ENCODE measurements around the gene GUCA2A.

The GUCA2A gene

DNA sequence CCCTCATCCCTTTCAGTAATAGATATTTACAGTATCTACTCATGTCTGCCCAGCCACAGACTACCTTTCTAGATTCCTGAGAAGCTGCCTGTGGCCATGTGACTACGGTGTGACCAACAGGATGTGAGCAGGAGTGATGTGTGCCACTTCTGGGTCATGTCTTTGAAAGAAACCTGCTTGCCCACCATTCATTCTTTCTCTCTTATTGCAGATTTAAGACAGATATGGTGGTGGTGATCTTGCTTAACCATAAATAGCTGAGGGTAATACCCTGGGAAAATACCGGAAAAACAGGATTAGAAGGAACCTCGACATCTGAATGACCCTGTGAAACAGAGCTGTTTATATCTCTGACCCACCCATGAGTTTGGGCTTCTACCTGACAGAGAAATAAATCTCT, 41.6 kb upstream of the GUCA2A start:
- ATAC-seq (ENCODE audit: low read depth) (peak; percentile 62), DNase-seq (ENCODE audit: low spot score) (no peak)
- Histone ChIP-seq H3K4me1 (ENCODE audit: insufficient read depth, poor library complexity, severe bottlenecking) (peaks cover 13% of the 10 kb centered on the region), H3K4me3 (ENCODE audit: severe bottlenecking) (no peak overlapping the region), H3K36me3 (ENCODE audit: low read depth) (peaks cover 24% of the 10 kb centered on the region), H3K27ac (ENCODE audit: poor library complexity, severe bottlenecking) (no peak overlapping the region), H3K9me3 (ENCODE audit: severe bottlenecking) (no peaks in the 10 kb centered on the region), H3K27me3 (ENCODE audit: insufficient read depth, poor library complexity, severe bottlenecking) (no peaks in the 10 kb centered on the region)
- TF ChIP-seq, protein P1, sequence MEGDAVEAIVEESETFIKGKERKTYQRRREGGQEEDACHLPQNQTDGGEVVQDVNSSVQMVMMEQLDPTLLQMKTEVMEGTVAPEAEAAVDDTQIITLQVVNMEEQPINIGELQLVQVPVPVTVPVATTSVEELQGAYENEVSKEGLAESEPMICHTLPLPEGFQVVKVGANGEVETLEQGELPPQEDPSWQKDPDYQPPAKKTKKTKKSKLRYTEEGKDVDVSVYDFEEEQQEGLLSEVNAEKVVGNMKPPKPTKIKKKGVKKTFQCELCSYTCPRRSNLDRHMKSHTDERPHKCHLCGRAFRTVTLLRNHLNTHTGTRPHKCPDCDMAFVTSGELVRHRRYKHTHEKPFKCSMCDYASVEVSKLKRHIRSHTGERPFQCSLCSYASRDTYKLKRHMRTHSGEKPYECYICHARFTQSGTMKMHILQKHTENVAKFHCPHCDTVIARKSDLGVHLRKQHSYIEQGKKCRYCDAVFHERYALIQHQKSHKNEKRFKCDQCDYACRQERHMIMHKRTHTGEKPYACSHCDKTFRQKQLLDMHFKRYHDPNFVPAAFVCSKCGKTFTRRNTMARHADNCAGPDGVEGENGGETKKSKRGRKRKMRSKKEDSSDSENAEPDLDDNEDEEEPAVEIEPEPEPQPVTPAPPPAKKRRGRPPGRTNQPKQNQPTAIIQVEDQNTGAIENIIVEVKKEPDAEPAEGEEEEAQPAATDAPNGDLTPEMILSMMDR (IDR thresholded peaks at IDR 0.05; ENCODE audit: poor library complexity, severe bottlenecking): no peak

DNA sequence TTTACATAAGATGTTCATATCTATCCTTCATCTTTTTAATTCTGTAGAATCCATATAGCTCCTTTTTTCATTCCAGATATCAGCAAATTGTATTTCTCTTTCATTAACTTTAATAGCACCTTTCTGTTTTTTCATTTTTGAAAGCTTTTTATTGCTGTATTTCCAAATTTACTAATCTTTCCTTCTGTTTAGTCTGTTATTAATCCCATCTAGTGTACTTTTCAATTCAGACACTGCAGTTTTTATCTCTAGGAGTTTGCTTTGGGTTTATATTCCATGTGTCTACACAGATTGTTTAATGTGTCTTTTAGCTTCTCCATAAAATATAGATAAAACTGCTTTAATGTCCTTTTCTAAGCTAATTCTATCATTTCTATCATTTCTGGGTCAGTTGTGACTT, 37.4 kb upstream of the GUCA2A start:
- H3K4me1 ChIP-seq (ENCODE audit: insufficient read depth, poor library complexity, severe bottlenecking): peaks cover 11% of the 10 kb centered on the region
- no peaks in the 10 kb centered on the region for H3K9me3 ChIP-seq (ENCODE audit: severe bottlenecking)
- TF ChIP-seq, protein P1 (IDR thresholded peaks at IDR 0.05; ENCODE audit: poor library complexity, severe bottlenecking): no peak
- peaks cover 47% of the 10 kb centered on the region for H3K36me3 ChIP-seq (ENCODE audit: low read depth)
- H3K27ac ChIP-seq (ENCODE audit: poor library complexity, severe bottlenecking): no peak overlapping the region
- ATAC-seq (ENCODE audit: low read depth) (no peak), DNase-seq (ENCODE audit: low spot score) (no peak)
- H3K27me3 ChIP-seq (ENCODE audit: insufficient read depth, poor library complexity, severe bottlenecking): no peaks in the 10 kb centered on the region
- H3K4me3 ChIP-seq (ENCODE audit: severe bottlenecking): no peak overlapping the region

DNA sequence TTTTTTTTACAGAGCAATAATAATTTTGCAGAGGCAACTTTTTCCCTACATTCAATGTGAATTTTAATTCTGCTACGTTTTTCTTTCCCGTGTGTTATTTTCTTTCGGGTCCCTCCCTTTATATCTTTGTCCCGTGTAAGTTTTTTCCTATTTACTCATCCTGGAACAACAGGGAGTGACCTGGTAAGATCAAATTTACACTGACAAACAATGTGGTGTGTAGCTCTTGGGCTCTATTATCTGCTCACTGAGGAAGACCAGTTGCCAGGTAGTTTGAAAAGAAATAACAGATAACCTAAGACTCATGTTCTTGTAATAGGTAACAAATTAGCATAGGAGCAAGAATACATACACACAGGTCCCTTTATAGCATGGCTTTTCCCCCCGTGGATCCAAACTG, 33.7 kb upstream of the GUCA2A start:
- H3K27me3 ChIP-seq (ENCODE audit: insufficient read depth, poor library complexity, severe bottlenecking): no peaks in the 10 kb centered on the region
- H3K36me3 ChIP-seq (ENCODE audit: low read depth): peaks cover 64% of the 10 kb centered on the region
- no peak overlapping the region for H3K4me3 ChIP-seq (ENCODE audit: severe bottlenecking)
- DNase-seq (ENCODE audit: low spot score) (no peak), ATAC-seq (ENCODE audit: low read depth) (no peak)
- H3K9me3 ChIP-seq (ENCODE audit: severe bottlenecking): no peaks in the 10 kb centered on the region
- no peaks in the 10 kb centered on the region for H3K4me1 ChIP-seq (ENCODE audit: insufficient read depth, poor library complexity, severe bottlenecking)
- TF ChIP-seq, protein P1 (IDR thresholded peaks at IDR 0.05; ENCODE audit: poor library complexity, severe bottlenecking): no peak
- no peak overlapping the region for H3K27ac ChIP-seq (ENCODE audit: poor library complexity, severe bottlenecking)

DNA sequence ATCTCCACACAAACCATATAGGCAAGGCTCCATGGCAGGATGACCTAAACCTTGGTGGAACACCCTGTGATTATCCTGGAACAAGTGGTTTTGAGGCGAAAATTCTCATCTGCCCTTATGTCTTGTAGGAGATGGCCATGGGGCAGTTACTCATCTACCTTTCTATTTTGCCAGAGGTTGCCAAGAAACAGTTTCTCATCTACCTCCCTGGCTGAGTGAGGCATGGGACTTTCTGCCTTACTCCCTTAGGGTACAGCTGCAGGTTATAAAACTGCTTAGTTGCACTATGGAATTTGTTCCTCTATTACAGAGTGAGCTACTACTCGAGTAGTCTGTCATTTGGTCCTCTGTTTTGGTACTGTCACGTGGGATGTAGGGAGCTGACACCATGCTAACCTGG, 31.3 kb upstream of the GUCA2A start:
- Histone ChIP-seq H3K4me3 (ENCODE audit: severe bottlenecking) (no peak overlapping the region), H3K27ac (ENCODE audit: poor library complexity, severe bottlenecking) (no peak overlapping the region), H3K9me3 (ENCODE audit: severe bottlenecking) (no peaks in the 10 kb centered on the region), H3K36me3 (ENCODE audit: low read depth) (peaks cover 63% of the 10 kb centered on the region), H3K27me3 (ENCODE audit: insufficient read depth, poor library complexity, severe bottlenecking) (no peaks in the 10 kb centered on the region), H3K4me1 (ENCODE audit: insufficient read depth, poor library complexity, severe bottlenecking) (peaks cover 10% of the 10 kb centered on the region)
- DNase-seq (ENCODE audit: low spot score) (no peak), ATAC-seq (ENCODE audit: low read depth) (no peak)
- TF ChIP-seq, protein P1 (IDR thresholded peaks at IDR 0.05; ENCODE audit: poor library complexity, severe bottlenecking): no peak

DNA sequence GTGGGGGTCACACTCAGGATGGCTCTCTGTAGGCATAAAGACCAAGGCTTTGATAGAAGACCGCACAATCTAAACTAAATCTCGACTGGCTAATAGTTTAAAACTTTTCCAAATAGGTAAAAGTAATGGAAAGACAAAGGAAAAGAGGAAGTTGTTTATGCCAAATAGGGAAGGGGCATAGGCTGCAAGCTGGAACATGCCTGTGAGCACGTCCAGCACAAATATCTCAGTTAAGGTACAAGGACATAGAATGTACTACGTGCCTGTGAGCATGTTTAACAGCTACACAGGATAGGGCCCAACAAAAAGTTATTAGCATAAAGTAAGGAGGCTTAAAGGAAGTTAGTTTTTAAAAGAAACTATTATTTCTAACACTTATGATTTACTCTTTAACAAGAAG, 27.6 kb upstream of the GUCA2A start:
- Histone ChIP-seq H3K9me3 (ENCODE audit: severe bottlenecking) (no peaks in the 10 kb centered on the region), H3K27me3 (ENCODE audit: insufficient read depth, poor library complexity, severe bottlenecking) (no peaks in the 10 kb centered on the region), H3K27ac (ENCODE audit: poor library complexity, severe bottlenecking) (peak overlapping the region; percentile 40), H3K4me3 (ENCODE audit: severe bottlenecking) (no peak overlapping the region), H3K36me3 (ENCODE audit: low read depth) (peaks cover 71% of the 10 kb centered on the region), H3K4me1 (ENCODE audit: insufficient read depth, poor library complexity, severe bottlenecking) (peaks cover 10% of the 10 kb centered on the region)
- DNase-seq (ENCODE audit: low spot score) (no peak), ATAC-seq (ENCODE audit: low read depth) (no peak)
- TF ChIP-seq, protein P1 (IDR thresholded peaks at IDR 0.05; ENCODE audit: poor library complexity, severe bottlenecking): no peak

Measured in RWPE2 (cell line).